GM23338 (cell line): ENCODE results near the gene MAGI1. TPM values are rescaled to one million over a fixed set of nuclear protein-coding genes. Genes with fewer than 3 reads are reported as not detected.

ENCODE experiments used
- CREB1 ChIP-seq: fragments of 250-450 bp; sonication (Bioruptor Pico); IDR thresholded peaks from 2 replicates; pipeline ENCODE4 v1.5.0; 2020; ENCODE audit warnings: low read depth, mild to moderate bottlenecking, moderate library complexity
- EZH2 ChIP-seq: fragments of 200-600 bp; sonication (generic); IDR thresholded peaks from one replicate; pipeline ENCODE4 v1.8.0; 2017; ENCODE audit warnings: antibody characterized with exemption, mild to moderate bottlenecking, low read depth; ENCODE audit not compliant: unreplicated experiment
- EZH2phosphoT487 ChIP-seq: fragments of 200-600 bp; sonication (generic); IDR thresholded peaks from one replicate; pipeline ENCODE4 v1.8.1; 2018; ENCODE audit warnings: antibody characterized with exemption; ENCODE audit not compliant: unreplicated experiment
- JUNB ChIP-seq: IDR thresholded peaks from one replicate; pipeline ENCODE4 v1.6.1; 2016; ENCODE audit warnings: antibody characterized with exemption; ENCODE audit not compliant: unreplicated experiment
- NANOG ChIP-seq: IDR thresholded peaks from 2 replicates; pipeline ENCODE4 v1.6.1; 2016; ENCODE audit warnings: antibody characterized with exemption, borderline replicate concordance
- POLR2AphosphoS5 ChIP-seq: IDR thresholded peaks from 2 replicates; pipeline ENCODE4 v1.6.1; 2016; ENCODE audit warnings: antibody characterized with exemption, low read depth
- ZNF114 ChIP-seq: fragments of 250-450 bp; sonication (Bioruptor Pico); IDR thresholded peaks from 2 replicates; pipeline ENCODE4 v1.5.0; 2020; ENCODE audit warnings: mild to moderate bottlenecking, moderate library complexity
- polyA plus RNA-seq: library from polyadenylated mRNA; unstranded; fragments of >200 nt; fragmentation: Nextera tagmentation; extraction: Ambion mirVana; gene quantifications from 2 replicates; pipeline ENCODE4 v1.2.1, GENCODE V29; 2016
- total RNA-seq: library from RNA; depleted of rRNA; stranded (reverse); fragments of >200 nt; shearing (Covaris generic); gene quantifications from 2 replicates; pipeline ENCODE4 v1.2.3, GENCODE V29; 2014
- TF ChIP-seq, protein P1 (sequence below): fragments of 250-450 bp; sonication (Bioruptor Pico); IDR thresholded peaks from 2 replicates; pipeline ENCODE4 v1.5.0; 2020; ENCODE audit warnings: mild to moderate bottlenecking, moderate library complexity
- TF ChIP-seq, protein P2 (sequence below): IDR thresholded peaks from 2 replicates; pipeline ENCODE4 v1.6.1; 2016; ENCODE audit warnings: antibody characterized with exemption
- TF ChIP-seq, protein P3 (sequence below), 2 experiments: fragments of 200-600 bp in 1 of 2; sonication (generic) in 1 of 2; conservative IDR thresholded peaks; 2 replicates each; pipeline versions ENCODE4 v1.5.1 to v1.6.1; 2016 to 2017; ENCODE audit warnings: antibody characterized with exemption in 2 of 2, low read depth in 2 of 2, mild to moderate bottlenecking in 2 of 2, moderate library complexity in 1 of 2

The MAGI1 gene
- total and polyA plus RNA-seq, 2 experiments from 2014 or later = 27.4 to 71.2 TPM

DNA sequence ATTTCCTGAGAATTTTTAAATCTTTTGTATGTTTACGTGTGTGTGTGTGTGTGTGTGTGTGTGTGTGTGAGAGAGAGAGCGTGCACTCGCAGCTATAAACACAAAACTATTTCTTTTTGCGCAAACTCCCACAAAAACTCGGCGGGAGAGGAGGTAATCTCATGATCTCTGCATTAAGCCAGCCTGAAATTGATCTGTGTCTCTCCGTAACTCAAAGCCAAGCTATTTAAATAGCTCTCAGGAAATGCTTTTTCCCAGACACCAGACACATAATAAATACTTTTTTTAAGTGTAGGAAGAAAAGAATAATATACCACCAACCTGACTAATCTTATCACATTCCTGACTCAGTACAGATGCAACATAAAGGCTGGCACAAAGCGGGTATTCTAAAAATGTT, 226.8 kb downstream of the MAGI1 start (continued):
- TF ChIP-seq, protein P1, sequence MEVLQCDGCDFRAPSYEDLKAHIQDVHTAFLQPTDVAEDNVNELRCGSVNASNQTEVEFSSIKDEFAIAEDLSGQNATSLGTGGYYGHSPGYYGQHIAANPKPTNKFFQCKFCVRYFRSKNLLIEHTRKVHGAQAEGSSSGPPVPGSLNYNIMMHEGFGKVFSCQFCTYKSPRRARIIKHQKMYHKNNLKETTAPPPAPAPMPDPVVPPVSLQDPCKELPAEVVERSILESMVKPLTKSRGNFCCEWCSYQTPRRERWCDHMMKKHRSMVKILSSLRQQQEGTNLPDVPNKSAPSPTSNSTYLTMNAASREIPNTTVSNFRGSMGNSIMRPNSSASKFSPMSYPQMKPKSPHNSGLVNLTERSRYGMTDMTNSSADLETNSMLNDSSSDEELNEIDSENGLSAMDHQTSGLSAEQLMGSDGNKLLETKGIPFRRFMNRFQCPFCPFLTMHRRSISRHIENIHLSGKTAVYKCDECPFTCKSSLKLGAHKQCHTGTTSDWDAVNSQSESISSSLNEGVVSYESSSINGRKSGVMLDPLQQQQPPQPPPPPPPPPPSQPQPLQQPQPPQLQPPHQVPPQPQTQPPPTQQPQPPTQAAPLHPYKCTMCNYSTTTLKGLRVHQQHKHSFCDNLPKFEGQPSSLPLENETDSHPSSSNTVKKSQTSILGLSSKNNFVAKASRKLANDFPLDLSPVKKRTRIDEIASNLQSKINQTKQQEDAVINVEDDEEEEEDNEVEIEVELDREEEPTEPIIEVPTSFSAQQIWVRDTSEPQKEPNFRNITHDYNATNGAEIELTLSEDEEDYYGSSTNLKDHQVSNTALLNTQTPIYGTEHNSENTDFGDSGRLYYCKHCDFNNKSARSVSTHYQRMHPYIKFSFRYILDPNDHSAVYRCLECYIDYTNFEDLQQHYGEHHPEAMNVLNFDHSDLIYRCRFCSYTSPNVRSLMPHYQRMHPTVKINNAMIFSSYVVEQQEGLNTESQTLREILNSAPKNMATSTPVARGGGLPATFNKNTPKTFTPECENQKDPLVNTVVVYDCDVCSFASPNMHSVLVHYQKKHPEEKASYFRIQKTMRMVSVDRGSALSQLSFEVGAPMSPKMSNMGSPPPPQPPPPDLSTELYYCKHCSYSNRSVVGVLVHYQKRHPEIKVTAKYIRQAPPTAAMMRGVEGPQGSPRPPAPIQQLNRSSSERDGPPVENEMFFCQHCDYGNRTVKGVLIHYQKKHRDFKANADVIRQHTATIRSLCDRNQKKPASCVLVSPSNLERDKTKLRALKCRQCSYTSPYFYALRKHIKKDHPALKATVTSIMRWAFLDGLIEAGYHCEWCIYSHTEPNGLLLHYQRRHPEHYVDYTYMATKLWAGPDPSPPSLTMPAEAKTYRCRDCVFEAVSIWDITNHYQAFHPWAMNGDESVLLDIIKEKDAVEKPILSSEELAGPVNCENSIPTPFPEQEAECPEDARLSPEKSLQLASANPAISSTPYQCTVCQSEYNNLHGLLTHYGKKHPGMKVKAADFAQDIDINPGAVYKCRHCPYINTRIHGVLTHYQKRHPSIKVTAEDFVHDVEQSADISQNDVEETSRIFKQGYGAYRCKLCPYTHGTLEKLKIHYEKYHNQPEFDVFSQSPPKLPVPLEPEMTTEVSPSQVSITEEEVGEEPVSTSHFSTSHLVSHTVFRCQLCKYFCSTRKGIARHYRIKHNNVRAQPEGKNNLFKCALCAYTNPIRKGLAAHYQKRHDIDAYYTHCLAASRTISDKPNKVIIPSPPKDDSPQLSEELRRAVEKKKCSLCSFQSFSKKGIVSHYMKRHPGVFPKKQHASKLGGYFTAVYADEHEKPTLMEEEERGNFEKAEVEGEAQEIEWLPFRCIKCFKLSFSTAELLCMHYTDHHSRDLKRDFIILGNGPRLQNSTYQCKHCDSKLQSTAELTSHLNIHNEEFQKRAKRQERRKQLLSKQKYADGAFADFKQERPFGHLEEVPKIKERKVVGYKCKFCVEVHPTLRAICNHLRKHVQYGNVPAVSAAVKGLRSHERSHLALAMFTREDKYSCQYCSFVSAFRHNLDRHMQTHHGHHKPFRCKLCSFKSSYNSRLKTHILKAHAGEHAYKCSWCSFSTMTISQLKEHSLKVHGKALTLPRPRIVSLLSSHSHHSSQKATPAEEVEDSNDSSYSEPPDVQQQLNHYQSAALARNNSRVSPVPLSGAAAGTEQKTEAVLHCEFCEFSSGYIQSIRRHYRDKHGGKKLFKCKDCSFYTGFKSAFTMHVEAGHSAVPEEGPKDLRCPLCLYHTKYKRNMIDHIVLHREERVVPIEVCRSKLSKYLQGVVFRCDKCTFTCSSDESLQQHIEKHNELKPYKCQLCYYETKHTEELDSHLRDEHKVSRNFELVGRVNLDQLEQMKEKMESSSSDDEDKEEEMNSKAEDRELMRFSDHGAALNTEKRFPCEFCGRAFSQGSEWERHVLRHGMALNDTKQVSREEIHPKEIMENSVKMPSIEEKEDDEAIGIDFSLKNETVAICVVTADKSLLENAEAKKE = no peak
- TF ChIP-seq EZH2phosphoT487 (no peak), NANOG (no peak), POLR2AphosphoS5 (no peak), JUNB (no peak), EZH2 (no peak), CREB1 (no peak), ZNF114 (no peak)
- TF ChIP-seq, protein P2, sequence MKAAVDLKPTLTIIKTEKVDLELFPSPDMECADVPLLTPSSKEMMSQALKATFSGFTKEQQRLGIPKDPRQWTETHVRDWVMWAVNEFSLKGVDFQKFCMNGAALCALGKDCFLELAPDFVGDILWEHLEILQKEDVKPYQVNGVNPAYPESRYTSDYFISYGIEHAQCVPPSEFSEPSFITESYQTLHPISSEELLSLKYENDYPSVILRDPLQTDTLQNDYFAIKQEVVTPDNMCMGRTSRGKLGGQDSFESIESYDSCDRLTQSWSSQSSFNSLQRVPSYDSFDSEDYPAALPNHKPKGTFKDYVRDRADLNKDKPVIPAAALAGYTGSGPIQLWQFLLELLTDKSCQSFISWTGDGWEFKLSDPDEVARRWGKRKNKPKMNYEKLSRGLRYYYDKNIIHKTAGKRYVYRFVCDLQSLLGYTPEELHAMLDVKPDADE = no peak
- TF ChIP-seq, protein P3, sequence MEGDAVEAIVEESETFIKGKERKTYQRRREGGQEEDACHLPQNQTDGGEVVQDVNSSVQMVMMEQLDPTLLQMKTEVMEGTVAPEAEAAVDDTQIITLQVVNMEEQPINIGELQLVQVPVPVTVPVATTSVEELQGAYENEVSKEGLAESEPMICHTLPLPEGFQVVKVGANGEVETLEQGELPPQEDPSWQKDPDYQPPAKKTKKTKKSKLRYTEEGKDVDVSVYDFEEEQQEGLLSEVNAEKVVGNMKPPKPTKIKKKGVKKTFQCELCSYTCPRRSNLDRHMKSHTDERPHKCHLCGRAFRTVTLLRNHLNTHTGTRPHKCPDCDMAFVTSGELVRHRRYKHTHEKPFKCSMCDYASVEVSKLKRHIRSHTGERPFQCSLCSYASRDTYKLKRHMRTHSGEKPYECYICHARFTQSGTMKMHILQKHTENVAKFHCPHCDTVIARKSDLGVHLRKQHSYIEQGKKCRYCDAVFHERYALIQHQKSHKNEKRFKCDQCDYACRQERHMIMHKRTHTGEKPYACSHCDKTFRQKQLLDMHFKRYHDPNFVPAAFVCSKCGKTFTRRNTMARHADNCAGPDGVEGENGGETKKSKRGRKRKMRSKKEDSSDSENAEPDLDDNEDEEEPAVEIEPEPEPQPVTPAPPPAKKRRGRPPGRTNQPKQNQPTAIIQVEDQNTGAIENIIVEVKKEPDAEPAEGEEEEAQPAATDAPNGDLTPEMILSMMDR (conservative IDR thresholded peaks at IDR 0.05; ENCODE audit: low read depth in 2 of 2) = no peak
